Motor neuron (in vitro differentiated cells): Measurements from ENCODE around the gene C20orf141. TPM values are rescaled to one million over a fixed set of nuclear protein-coding genes. Genes with fewer than 3 reads are reported as not detected.
A peak's percentile ranks its signal among the peaks of the same experiment; 100 is the strongest.
"Not testable (repeated sequence)": the region's sequence is repeated elsewhere in the genome, so short reads cannot be mapped to it uniquely, and the experiment has no call there.

ENCODE experiments used
- ATAC-seq, 8 experiments: fragments of 200-7000 bp; cut with Tn5 transposase; replicated peaks in 6 of 8; 2 replicates each; pipeline ENCODE4 v1.8.0; 2021; ENCODE audit warnings: mild to moderate bottlenecking in 8 of 8, moderate library complexity in 8 of 8
- H3K27ac ChIP-seq, 2 donors: fragments of 250-450 bp; sonication (Bioruptor Pico); 2 replicates each; pipeline ENCODE4 v1.9.0; 2021; ENCODE audit warnings: antibody characterized with exemption in 2 of 2, mild to moderate bottlenecking in 2 of 2, moderate library complexity in 1 of 2
- H3K4me1 ChIP-seq, 2 donors: fragments of 250-450 bp; sonication (Bioruptor Pico); replicated peaks in 1 of 2; 2 replicates each; pipeline ENCODE4 v1.6.1; 2021; ENCODE audit warnings: antibody characterized with exemption in 2 of 2, mild to moderate bottlenecking in 2 of 2, moderate library complexity in 1 of 2
- H3K4me3 ChIP-seq, 5 donors: fragments of 250-450 bp; sonication (Bioruptor Pico); 2 replicates each; pipeline ENCODE4 v1.9.0; 2021; ENCODE audit warnings: antibody characterized with exemption in 5 of 5, mild to moderate bottlenecking in 5 of 5, moderate library complexity in 4 of 5
- WGBS, 10 experiments: fragments of 450-650 bp; shearing (Covaris generic); methylation state at CpG; one replicate each; pipeline ENCODE4 v1.0.0; 2022; 5-methylcytosine and 5-hydroxymethylcytosine counted together
- in situ Hi-C, 9 experiments: fragments of 400-800 bp; cut with MboI; loops; one replicate each; pipeline ENCODE4 v1.15.0; 2021; ENCODE audit warnings: low sequenced_read_pairs in 9 of 9, low pct_unique_long_range_greater_than_20kb in 2 of 9; ENCODE audit not compliant: unreplicated experiment in 9 of 9
- total RNA-seq, 8 experiments: library from RNA; unstranded; fragments of 300-600 nt; gene quantifications; 2 replicates each; pipeline versions ENCODE4 v1.2.3 to v1.2.4, GENCODE V29; 2022

Gene C20orf141
- total RNA-seq, 8 experiments from 2014 or later: 0.47 to 0.81 (median 0.67) TPM; not detected in 5

GRCh38 chr20:2816583-2817340, 2.0 kb downstream of the C20orf141 start:
- H3K27ac ChIP-seq: no peak overlapping the region
- peak in 1 of 8 experiments; percentile 10 for ATAC-seq
- H3K4me1 ChIP-seq: no peaks in the 10 kb centered on the region
- H3K4me3 ChIP-seq: no peak overlapping the region
- WGBS, 10 experiments: 40 to 100% (median 87%) methylated on average over 1 to 4 of the region's 20 CpGs; no CpG with 5 or more reads in 6 of the 10 experiments
- in situ Hi-C loops: no loop called here

- ATAC-seq: no peak
- no peak overlapping the region for H3K4me3 ChIP-seq
- in situ Hi-C loops: no loop called here
- no peaks in the 10 kb centered on the region for H3K4me1 ChIP-seq
- H3K27ac ChIP-seq: no peak overlapping the region
- 63 to 100% (median 92%) methylated on average over 1 to 2 of the region's 2 CpGs; no CpG with 5 or more reads in 6 of the 10 experiments for WGBS, 10 experiments
Measured at GRCh38 chr20:2817341-2817726, 2.5 kb downstream of the C20orf141 start.

GRCh38 chr20:2817891-2818595, 3.3 kb downstream of the C20orf141 start:
- in situ Hi-C loops: no loop called here
- no peaks in the 10 kb centered on the region for H3K4me1 ChIP-seq
- H3K27ac ChIP-seq: no peak overlapping the region
- 0 to 82% (median 60%) methylated on average over 1 to 6 of the region's 7 CpGs; no CpG with 5 or more reads in 1 of the 10 experiments for WGBS, 10 experiments
- ATAC-seq: no peak
- H3K4me3 ChIP-seq: no peak overlapping the region

- WGBS, 10 experiments: 24 to 76% (median 50%) methylated on average over 1 to 20 of the region's 32 CpGs
- Histone ChIP-seq H3K4me3 (no peak overlapping the region), H3K27ac (no peak overlapping the region), H3K4me1 (no peaks in the 10 kb centered on the region)
- peak in 1 of 8 experiments; percentile 39 for ATAC-seq
- in situ Hi-C loops: no loop called here
Measured at GRCh38 chr20:2820084-2820895, 5.5 kb downstream of the C20orf141 start.

- peak in 3 of 8 experiments; percentile 26 to 47 (median 36) for ATAC-seq
- H3K4me1 ChIP-seq: no peaks in the 10 kb centered on the region
- 0 to 40% (median 4%) methylated on average over 1 to 9 of the region's 68 CpGs; no CpG with 5 or more reads in 7 of the 10 experiments for WGBS, 10 experiments
- in situ Hi-C loops: no loop called here
- no peak overlapping the region for H3K27ac ChIP-seq
- H3K4me3 ChIP-seq: no peak overlapping the region
Measured at GRCh38 chr20:2820896-2821869, 6.4 kb downstream of the C20orf141 start.

- ATAC-seq: peak in 3 of 8 experiments; percentile 45 to 76 (median 72)
- Histone ChIP-seq H3K27ac (no peak overlapping the region), H3K4me1 (no peaks in the 10 kb centered on the region), H3K4me3 (no peak overlapping the region)
- in situ Hi-C loops: no loop called here
- 0% methylated on average over 1 of the region's 5 CpGs; no CpG with 5 or more reads in 9 of the 10 experiments for WGBS, 10 experiments
Measured at GRCh38 chr20:2822073-2822472, 7.3 kb downstream of the C20orf141 start.

- 80 to 100% (median 100%) methylated on average over 1 to 2 of the region's 2 CpGs; no CpG with 5 or more reads in 4 of the 10 experiments for WGBS, 10 experiments
- ATAC-seq: no peak
- in situ Hi-C loops: no loop called here
Measured at GRCh38 chr20:2825761-2826160, 11.0 kb downstream of the C20orf141 start.

GRCh38 chr20:2826655-2827054, 11.9 kb downstream of the C20orf141 start:
- ATAC-seq: no peak
- Histone ChIP-seq H3K4me3 (no peak overlapping the region), H3K27ac (no peak overlapping the region), H3K4me1 (no peaks in the 10 kb centered on the region)
- WGBS, 10 experiments: 55 to 83% (median 68%) methylated on average over 1 to 4 of the region's 4 CpGs
- in situ Hi-C loops: no loop called here

More at GRCh38 chr20:2825761-2826160, 11.0 kb downstream of the C20orf141 start:
- Histone ChIP-seq H3K4me1 (no peaks in the 10 kb centered on the region), H3K27ac (no peak overlapping the region), H3K4me3 (no peak overlapping the region)

- Histone ChIP-seq H3K4me1 (no peaks in the 10 kb centered on the region), H3K4me3 (no peak overlapping the region), H3K27ac (no peak overlapping the region)
- in situ Hi-C loops: no loop called here
- no peak for ATAC-seq
- 10 to 63% (median 54%) methylated on average over 1 to 6 of the region's 6 CpGs; no CpG with 5 or more reads in 1 of the 10 experiments for WGBS, 10 experiments
Measured at GRCh38 chr20:2829376-2829775, 14.6 kb downstream of the C20orf141 start.

GRCh38 chr20:2831206-2831605, 16.4 kb downstream of the C20orf141 start:
- in situ Hi-C loops, H3K4me3 ChIP-seq, H3K4me1 ChIP-seq, ATAC-seq, H3K27ac ChIP-seq: not testable (repeated sequence)
- 17 to 98% (median 73%) methylated on average over 1 to 7 of the region's 7 CpGs; no CpG with 5 or more reads in 1 of the 10 experiments for WGBS, 10 experiments

- Histone ChIP-seq H3K27ac (no peak overlapping the region), H3K4me1 (no peaks in the 10 kb centered on the region), H3K4me3 (no peak overlapping the region)
- in situ Hi-C loops: no loop called here
- ATAC-seq: no peak
- 60 to 100% (median 95%) methylated on average over 1 of the region's 1 CpG; no CpG with 5 or more reads in 2 of the 10 experiments for WGBS, 10 experiments
Measured at GRCh38 chr20:2833761-2834160, 19.0 kb downstream of the C20orf141 start.
